GM21723 (cell line): Measurements from ENCODE around the gene NAA50.
A peak's percentile ranks its signal among the peaks of the same experiment; 100 is the strongest.

ENCODE experiments used
- ATAC-seq: cut with Tn5 transposase; IDR thresholded peaks from one replicate; pipeline ENCODE4 v1.9.1; 2021; ENCODE audit warnings: mild to moderate bottlenecking, moderate library complexity; ENCODE audit not compliant: unreplicated experiment

NAA50 gene

DNA sequence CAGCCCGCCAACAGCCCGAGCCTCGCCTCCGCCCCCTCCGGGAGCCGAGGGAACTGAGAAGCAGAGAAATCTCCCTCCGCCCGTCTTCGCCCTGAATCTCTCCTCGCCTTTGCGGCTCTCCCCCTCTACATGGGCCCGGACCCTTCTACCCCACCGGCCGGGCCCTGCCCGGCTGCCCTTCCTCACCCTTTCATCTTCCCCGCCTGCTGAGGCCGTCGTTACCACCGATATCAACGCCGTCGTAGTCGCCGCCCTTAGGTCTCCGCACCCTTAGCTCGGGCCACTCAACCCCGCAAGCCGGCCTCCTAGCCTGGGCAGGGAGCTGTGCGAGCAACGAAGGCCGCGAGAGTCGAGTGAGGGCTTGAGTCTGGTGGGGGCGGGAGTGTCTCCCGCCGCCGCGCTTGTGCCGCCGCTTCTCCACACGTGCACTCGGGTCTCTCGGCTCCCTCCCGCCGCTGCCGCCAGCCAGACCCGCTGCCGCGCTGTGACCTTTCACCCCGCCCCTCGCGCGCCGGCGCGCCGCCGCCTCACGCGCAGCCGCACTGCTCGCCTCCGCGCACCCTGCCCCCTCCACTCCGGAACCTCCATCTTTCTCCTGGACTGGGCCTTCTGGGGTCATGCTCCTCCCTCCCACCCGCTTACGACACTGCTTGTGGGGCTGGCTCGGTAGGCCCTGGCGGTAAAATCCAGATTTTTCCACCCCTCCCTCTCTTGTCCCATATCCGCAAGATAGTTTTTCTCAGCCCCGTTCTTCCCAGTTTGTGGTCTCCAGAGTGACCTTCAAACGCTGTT lies at the start of gene NAA50:
TSS of gene NAA50 (minus strand) at position 494 of the 792 bp plus-strand sequence. CDS start at position 194, 300 bp downstream.
- ATAC-seq: peak; percentile 49

DNA sequence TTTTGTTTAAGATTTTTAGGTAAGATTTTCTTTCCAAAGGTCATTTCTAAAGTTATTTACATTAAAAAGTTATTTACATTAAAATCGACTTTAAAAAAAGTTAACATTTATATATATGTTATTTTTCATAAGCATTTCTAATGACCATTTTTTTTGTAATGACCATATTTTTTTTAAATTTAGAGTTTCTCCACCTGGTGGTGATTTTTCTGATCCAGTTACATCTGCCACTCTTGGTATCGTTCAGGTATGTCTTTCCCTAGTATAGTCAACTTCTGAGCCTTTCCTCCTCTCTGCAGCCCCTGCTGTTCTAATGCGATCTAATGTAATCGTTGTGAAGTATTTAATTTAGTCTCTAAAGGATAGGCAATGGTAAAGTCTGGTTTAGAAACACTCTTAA lies 49.6 kb upstream of the NAA50 start:
- ATAC-seq: no peak

DNA sequence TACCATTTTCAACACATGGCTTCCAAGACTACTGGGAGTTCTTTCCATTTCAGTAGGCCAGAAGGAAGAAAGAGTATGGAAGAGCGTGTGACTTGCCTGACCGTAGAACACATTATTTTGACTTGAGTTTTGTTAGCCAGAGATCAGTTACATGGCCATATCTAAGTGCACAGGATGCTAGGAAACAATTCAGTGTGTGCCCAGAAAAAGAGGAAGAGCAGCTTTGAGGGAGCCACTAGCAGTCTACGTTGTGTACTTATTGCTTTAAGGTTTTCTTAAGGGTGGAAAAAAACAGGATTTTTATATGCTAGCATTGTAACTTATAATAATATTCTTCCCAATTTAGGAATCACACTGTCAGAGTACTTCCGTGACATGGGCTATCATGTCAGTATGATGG lies 48.5 kb upstream of the NAA50 start:
- ATAC-seq: no peak

DNA sequence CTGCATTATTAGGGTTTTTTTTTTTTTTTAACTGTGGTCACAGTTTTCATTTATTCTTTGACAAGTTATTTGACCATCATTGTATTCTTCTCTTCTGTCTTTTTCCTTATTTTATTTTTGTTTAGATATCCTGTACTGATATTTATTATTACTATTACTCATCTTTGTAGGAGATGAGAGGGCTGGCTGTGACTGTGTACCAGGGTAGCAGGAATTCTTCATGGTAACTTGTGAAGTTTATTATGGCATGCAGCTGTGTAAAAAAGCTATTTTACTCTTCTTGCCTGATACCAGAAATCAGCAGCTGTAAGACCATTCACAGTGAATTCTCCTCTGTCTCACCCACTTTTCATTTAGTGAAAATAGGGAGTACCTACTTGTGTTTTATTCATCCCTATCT lies 45.3 kb upstream of the NAA50 start:
- no peak for ATAC-seq

DNA sequence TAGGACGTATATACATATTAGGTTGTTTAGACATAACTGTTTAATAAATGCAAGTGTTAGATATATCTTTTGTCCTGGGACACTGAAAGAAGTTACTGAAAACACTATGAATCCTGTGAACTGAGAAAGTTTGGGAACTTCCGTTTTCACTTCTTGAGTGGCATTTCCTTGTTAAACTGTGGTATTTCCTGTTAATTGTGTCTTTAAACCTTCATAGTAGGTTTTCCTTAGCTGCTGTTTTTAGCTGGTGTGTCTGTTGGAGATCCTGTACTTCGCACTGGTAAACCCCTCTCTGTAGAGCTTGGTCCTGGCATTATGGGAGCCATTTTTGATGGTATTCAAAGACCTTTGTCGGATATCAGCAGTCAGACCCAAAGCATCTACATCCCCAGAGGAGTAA lies 37.9 kb upstream of the NAA50 start:
- peak; percentile 17 for ATAC-seq

DNA sequence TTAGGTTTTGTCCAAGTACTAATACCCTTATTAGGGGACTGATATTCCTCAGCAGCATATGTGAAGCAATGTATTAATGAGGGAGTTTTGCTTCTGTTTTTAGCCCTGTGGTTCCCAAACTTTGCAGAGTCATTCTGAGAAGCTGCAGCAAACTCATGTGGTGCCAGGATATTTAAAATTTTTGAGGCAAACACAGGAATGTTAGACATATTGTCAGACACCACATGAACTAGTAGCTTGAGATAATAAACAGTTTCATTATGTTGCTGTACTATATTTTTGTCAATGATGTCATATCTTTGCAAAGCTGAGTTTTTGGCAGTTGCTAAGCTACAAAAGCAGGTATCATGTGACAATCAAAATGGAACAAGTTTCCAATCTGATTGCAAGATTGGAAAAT lies 37.4 kb upstream of the NAA50 start:
- peak; percentile 65 for ATAC-seq

DNA sequence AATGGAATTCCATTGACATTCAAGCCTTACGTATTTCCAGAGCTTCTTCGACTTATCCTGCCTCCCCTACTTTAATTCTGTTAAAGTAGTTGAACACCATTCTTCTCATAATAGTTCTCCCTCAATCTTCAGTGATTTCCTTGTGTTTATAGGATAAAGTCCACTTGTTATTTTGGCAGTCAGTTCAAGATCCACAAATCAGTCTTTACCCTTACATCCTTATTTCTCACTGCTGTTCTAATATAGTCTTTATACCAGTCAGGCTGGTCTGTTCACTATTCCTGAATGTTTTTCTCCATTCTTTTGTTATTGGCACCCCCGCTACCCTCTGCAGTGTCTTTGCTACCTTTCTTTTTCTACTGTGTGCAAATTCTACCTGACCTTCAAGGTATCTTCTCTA lies 30.5 kb upstream of the NAA50 start:
- no peak for ATAC-seq

DNA sequence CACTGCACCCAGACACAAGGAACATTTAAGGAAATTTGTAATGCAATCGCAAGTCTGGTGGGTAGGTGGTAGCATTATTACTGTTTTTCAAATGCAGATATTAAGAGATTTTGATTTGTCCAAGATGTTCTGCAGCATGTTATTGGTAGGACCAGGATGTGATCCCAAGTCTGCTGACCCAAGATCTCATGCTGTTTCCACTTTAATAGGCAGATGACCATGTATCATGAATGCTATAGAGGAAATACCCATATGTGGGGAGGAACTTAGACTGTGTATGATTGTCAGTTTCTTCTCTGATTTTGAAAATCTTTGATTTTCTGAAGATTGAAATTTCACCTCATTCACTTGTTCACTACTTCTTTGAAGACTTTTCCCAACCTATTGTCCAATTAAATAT lies 29.5 kb upstream of the NAA50 start:
- no peak for ATAC-seq

DNA sequence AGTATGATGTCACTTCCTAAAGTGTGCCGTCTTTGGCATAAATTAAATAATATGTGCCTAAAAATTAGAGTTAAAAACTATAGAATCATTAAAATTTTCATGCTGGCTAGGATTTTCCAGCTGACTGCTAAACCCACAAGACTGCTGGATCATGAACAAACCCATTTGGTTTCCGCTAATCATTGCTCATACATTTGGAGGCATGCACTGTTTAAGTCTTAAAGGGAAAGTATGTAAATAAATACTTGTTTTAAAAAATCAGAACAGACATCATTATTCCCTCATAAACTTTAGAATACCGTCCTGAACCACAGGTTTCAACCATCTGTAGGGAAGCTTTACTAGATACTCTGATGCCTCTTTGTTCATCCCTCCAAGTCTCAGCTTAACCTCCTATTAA lies 27.3 kb upstream of the NAA50 start:
- ATAC-seq: no peak

DNA sequence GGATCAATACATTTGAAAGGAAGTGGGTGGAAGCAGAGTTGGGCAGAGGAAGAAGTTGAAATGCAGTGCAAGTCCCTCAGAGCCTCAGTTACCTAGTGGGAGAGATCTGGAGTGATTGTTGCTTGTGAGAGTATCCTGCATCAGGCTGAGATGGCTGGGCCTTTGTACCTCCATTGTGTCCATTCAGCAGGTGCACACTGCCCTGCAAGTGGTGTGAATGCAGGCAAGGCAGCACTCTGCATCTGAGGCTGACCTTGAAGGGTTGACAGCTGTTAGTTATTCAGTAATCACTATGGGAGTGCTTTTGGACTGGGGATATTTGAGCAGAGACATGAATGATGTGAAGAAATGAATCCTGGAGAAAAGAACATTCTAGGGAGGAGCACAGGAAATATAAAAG lies 25.9 kb upstream of the NAA50 start:
- no peak for ATAC-seq

DNA sequence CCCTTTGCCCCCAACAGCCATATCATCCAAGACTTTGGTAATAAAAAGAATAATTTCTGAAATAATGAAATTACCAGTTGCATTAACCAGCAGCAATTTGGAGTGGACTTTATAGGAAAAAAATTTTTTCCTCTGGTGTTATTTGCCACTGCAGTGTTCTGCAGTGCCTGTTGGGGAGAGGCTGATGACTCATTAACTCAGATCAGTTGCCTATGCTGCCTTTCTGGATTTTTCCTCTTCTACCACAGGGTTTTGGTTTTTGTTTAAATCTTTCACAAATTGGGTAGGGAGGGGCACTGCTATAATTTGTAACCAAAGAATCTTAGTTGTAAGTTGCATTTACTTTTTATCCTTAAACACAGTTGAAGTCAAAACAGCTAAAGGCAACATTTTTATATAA lies 23.5 kb upstream of the NAA50 start:
- peak; percentile 73 for ATAC-seq

DNA sequence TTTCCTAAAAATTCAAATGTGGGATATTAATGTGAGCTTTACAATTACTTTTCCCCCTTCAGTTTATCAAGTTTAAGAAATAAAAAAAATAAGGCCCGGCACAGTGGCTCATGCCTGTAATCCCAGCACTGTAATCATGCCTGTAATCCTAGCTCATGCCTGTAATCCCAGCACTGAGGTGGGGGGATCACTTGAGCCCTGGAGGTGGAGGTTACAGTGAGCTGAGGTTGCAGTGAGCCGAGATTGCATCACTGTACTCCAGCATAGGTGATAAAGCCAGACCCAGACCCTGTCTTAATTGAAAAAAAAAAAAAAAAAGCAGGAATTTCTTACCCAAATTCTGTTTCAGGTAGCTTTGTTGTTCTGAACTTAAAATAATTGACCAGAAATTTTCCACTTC lies 18.6 kb upstream of the NAA50 start:
- no peak for ATAC-seq

DNA sequence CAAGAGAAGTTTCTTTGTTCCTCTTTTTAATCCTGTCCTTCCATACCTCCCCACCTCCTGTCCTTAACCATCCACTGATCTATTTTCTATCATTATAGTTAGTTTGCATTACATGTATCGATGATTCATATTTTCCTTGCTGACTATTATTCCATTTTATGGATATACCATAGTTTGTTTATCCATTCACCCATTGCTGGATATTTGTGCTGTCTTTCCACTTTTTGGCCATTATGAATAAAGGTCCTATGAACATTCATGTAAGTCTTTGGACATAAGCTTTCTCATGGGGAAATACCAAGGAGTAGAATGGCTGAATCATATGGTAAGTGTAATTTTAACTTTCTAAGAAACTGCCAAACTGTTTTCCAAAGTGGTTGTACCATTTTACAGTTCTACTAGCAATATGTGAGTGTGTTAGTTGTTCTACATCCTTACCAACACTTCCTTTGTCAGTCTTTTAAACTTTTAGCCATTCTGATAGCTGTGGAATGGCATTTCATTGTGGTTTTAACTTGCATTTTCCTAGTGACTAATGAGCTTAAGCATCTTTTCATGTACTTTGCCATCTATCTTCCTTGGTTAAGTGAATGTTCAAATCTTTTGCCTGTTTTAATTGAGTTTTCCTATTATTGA lies 12.5 kb upstream of the NAA50 start:
- no peak for ATAC-seq

DNA sequence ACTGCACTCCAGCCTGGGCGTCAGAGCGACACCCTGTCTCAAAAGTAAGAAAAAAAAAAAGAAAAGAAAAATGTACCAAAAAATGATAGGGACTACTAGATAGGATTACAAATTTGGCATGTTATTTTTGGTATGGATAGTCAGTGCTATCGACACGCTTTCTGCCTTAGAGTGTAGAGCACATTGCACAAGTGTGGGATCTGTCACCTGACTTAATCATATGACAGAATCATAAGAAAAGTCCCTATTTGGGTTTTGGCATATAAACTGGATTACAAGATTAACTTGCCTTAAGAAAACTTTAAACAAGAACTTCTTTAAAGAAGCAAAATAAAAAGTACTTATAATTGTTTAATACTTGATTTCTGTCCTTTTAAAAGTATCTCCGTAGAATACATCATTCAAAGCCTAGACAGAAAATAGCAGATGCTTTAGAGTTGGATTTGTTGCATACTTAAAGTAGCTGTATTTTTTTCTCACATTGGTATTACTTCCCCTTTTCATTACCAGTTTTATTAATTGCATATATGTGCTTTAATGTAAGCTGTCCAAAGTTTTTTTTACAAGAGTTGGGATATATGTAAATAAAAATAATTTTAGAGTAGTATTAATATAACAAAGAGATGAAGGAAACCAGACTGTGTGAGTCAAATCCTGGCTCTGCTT lies 8.6 kb upstream of the NAA50 start:
- peak; percentile 51 for ATAC-seq

DNA sequence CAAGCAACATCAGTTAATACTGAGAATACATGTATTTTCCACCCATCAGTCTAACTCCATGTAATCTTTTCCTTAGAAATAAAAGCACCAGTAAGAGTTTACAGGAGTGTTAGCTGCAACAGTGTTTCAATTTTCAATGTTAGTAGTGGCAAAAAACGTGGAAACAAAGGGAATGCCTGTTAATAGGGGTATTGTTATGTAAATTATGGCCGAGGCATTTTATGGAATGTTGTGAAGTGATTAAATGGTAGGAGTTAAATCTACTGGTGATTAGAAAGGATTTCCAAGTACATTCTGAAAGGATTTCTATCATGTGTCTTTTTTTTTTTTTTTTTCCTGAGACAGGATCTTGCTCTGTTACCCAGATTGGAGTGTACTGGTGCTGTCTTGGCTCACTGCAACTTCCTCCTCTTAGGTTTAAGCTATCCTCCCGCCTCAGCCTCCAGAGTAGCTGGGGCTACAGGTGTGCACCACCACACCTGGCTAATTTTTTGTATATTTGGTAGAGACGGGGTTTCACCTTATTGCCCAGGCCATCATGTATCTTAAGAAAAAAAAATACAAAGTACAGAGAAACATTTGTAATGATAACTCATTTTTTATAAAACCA lies 7.4 kb upstream of the NAA50 start:
- no peak for ATAC-seq

DNA sequence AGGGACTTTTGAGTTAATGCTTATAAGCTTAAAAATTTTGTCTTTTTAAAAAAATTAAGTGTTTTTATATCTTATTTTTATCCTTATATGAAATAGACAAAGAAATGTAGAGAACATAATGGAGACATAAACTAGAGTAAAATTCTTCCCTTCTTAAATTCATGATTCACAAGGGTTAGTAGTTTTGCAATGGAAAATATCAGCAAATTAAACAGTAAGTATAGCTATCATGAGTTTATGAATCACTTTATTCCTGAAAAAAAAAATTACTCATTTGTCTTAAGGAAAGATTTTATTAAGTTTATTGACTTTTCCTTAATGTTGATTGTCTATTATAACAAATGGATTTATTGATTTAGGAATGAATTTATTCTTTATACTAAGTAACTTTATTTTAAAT lies 5.1 kb upstream of the NAA50 start:
- ATAC-seq: no peak

DNA sequence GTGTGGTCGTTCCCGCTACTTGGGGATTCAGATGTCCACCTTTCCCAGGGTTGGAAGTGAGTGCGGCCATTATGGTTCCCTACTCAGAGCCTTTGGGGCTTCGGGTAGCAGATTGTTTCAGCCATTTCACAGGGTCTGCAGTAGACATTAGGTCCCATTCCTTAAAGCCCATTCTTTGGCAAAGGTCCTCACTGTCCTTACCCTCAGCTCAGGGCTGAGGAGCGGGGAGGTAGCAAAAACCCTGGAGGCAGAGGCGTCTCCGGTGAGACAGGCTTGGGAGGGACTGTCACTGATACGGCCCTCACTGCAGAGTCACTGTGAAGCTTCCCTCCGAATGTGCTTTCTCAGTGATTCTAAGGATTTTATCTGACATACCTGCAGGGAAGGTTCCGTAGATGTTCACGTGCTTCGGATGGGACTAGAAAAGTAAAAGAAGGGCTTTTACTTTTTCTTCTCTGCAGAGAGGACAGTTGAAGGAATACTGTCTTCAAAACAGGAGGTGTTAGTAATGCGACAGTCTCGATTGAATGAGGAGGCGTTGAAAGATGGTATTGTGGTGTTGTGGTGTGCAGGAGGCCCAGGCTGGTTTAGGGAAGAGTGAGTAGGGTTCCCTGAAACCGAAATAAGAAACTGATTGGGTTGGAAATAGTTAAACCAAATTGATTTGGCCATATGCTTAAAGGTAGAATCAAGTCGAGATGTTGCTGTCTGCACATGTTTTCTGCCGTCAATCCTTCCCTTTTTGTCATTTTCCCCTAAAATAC lies 1.4 kb upstream of the NAA50 start:
- peak; percentile 10 for ATAC-seq

DNA sequence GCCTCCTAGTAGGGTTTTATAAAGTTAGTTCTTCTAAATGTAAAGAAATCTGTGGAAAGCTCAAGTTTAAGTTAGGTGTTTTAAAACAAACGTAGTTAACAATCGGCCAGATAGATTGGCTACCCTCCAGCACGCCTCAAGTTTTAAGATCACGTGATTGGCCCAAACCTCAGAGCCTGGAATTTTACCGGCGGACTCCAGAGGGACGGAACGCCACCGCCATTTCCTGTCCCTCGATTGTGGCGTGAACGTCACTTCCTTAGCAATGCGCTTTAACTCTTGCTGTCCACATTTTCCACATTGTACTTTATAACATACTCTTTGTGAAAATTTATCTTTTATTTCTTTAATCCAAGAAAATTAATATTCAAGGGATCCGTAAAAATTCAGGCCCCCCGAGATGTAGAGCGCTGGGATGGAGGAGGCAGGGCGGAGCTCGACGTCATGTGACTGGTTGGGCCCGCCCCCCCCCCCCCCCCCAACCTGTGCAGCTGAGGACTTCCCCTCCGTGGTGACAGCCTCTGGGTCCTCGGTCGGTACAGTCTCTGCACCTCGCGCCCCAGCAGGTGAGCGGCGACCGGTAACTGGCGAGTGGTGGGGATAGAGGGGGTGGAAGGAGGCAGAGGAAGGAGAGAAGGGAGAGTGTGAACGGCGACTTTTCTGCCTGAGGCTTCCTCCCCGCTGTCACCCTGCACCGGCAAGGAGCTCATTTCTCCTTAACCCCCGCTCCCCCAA lies 666 bp upstream of the NAA50 start, which contains the start of gene ATP6V1A:
TSS of gene ATP6V1A (plus strand) at position 488 of the 735 bp plus-strand sequence. CDS start 31,719 bp downstream, outside the sequence.
- peak; percentile 44 for ATAC-seq

DNA sequence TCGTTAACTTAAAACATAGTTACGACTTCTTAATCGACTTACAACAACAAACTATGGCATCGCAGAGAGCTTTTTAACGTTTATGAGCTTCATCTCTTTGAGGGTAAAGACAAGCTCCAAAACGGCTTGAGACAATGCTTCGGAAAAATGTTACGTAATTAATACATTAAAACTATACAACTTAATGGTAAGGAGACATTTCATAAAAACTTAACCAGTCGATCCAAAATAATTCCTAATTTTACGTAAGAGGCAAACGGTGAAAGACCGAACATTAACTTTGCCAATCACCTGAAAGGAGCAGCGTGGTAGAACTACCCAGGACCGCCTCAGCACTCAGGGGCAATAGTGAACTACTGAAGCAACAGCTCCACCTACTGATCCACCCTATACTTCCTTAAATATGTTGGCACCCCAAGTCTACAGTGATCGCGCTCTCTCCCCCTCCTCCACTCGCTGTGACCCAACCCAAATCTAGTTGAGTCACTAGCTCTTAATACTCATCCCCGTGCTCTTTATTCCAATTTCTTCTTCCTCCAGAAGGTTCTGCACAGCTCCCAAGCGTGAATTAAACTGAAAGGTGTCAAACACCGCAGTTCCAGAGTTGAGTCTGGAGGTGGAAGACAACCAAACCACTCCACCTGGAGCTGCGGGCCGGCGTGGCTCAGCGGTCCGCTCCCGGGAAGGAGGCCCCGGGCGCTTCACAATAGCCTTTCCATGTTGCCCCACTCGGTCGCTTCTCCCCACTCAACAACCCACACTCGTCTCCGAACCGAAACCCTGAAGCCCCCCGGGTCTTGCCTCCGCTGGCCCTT lies 901 bp downstream of the NAA50 start:
- ATAC-seq: peak; percentile 61
